Fibroblast of peridontal ligament (primary cell): ENCODE data around the gene FBXL7.

Experiments
- DNase-seq: peaks from one replicate; pipeline ENCODE4 v3.0.0-alpha.2; 2010; ENCODE audit errors: extremely low read depth

The FBXL7 gene

DNA sequence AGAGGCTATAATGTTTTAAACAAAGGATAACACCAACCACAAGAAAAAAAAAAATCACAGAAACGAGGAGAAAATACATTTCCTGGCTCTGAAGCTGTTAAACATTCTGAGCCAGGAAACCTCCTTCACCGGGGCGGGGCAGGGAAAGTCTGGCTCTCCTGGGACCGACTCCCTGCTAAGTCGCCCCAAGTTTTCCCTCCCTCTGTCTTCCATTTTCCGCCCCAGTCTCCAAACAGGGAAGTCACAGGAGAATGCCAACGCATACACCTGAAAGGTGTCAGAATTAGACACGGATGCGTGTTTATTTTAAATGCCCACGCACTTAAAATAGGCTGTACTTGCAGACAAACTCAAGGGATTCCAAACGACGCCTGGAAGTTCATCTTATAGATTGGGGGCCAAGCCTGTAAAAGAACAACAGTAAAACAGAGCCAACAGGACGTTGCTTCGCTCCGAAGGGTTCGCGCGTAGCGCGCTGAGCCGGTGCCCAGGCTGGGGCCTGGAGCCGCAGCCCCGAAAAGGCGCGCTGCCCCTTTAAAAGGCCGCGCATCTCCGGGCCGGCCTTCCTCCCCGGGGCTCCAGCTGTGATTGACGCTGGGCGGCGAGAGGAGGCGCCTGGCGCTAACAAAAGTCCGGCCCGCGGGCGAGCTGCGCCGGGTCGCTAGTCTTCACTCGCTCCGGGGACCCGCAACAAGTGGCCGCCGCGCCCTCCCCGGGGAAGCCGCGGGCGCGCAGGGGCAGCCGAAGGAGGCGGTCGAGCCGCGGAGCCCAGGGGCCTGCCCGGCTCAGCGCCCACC is at the start of gene FBXL7:
Gene FBXL7 (plus strand): TSS at position 653 of the 797 bp plus-strand sequence.
- peak; percentile 71 for DNase-seq

DNA sequence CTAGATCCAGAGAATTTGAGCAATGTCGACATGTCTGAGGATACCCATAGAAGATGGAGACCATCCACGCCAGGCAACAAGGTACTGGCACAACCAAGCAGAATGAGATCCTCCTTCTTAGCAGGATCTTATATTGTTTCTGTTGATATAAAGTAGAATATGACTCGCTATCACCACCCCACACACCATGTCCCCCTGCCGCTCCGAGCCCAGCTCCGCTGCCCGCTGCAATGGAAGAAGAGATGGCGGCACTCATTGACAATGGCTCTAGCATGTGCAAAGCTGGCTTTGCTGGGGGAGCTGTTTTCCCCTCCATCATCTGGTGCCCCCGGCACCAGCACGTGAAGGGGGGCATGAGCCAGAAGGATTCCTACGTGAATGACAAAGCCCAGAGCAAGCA is 49.5 kb upstream of the FBXL7 start:
- DNase-seq = no peak

DNA sequence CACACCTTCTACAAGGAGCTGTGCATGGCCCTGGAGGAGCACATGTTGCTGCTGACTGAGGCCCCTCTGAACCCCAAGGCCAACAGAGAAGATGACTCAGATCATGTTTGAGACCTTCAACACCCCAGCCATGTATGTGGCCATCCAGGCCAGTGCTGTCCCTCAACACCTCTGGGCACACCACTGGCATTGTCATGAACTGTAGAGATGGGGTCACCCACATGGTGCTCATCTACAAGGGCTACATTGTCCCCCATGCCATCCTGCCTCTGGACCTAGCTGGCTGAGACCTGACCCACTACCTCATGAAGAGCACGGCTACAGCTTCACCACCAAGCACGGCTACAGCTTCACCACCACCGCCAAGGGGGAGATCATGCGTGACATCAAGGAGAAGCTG is 49.0 kb upstream of the FBXL7 start:
- DNase-seq = no peak

DNA sequence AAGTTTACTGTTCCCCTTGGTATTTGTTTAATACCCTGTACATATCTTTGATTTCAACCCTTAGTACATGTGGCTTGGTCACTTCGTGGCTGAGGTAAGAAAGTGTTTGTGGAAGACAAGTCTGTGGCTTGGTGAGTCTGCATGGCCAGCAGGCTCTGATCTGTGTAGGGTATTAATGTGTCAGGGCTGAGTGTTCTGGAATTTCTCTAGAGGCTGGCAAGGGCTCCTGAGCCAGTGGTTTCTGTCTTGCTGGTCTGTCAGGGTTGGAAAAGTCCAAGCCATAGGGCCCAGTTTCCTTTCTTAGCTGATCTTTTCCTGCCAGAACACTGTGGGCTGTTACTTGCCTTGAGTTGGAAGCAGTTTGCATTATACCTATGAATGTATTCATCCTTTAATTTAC is 48.0 kb upstream of the FBXL7 start:
- no peak for DNase-seq

DNA sequence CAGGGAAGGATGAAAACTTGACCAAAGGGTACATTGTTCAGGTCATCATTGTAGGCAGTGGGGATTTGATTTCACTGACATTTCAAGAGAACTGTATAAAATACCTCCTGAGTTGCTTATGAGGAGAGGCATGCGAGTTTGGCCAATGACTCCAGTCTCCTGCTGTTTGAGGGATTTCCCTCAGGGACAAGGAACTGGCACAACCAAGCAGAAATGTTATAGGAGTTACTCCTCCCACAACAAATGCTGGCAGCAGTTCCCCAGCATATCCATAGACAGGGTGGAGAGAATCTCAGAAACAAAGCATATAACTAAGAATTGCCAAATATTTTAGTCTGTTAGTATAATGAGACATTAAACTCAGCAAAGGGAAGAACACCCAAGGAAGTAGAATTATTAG is 47.2 kb upstream of the FBXL7 start:
- DNase-seq = peak; percentile 34

DNA sequence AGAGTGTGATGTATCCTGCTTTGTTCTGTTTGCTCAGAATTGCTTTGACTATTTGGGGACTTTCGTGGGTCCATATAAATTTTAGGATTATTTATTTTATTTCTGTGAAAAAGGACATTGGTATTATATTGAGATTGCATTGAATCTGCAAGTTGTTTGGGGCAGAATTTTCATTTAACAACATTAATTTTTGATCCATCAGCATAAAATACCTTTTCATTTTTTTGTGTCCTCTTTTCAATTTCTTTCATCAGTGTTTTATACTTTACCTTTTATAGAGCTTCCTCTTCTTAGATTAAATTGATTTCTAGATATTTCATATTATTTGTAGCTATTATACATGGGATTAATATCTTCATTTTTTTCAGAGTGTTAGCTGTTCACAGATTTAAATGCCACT is 40.8 kb upstream of the FBXL7 start:
- DNase-seq = no peak

DNA sequence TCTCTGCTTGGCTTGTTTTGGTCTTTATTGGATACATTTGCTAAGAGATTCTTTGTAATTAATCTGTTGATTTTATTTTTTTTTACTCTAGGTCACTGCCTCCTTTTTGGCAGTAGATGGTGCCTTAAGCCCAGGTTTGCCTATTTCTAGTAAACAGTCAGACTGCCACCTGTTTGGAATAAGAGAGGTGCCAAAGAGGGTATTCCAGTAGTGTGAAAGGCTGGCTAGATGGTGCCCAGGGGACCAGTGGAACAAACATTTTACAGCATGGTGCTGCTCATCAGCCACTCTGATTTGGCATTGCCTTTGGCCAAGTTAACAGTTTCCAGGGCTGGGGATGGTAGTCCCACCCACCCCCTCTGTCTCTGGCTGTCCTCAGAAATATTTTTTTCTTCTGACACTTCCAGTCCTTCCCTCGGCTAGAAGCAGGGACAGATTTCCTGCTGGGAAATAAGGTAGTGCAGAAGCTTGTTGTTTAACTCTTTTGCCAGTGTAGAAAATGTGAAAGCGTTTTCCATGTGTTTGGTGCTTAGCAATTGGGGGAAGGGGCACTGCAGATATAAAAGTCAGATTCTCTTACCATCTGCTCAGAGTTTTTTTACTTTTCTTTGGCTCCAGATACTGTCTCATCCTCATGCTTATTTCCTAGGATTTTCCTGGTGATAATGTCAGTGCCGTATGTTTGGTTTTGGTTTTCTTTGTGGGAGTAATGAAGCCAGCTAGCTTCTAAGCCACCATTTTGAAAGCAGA is 36.6 kb upstream of the FBXL7 start:
- DNase-seq = peak; percentile 49

DNA sequence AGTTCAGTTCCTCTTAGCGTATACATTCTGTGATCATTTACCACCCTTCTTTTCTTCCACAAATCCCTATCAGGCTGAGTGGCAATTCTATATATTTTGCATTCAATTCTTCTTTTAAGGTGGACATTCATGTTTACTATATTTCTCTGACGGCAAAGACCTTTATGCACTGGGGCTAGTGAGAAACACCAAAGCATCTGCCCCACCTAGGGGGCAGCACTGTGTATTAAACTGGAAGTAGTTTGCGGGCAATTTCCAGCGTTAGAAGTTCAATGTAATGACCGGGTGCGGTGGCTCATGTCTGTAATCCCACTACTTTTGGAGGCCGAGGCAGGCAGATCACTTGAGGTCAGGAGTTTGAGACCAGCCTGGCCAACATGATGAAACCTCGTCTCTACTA is 27.9 kb upstream of the FBXL7 start:
- no peak for DNase-seq

DNA sequence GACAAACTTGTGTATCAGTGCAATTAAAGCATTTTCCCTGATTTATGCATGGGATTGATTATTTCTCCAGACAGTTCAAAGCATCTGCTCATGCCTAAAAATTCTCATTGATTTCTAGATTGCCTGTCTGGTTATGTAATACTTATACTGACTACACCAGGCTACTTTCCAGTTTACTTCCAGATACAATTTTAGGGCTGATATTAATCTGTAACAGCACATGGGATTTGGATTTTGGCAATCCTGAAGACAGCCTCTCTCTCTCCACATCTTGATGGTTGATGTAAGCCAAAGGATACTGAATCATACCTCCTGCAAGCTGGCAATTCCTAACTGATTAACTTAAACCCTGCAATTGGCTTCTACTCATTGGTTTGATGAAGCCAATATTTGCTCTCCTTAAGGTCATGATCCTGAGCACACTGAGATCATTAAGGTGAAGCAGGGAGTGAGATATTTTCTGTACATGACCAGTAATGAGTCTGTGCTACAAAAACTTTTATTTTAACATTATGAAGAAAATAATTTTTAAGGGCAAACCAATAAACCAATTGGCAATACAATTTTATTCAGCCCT is 25.7 kb upstream of the FBXL7 start:
- DNase-seq = peak; percentile 17

DNA sequence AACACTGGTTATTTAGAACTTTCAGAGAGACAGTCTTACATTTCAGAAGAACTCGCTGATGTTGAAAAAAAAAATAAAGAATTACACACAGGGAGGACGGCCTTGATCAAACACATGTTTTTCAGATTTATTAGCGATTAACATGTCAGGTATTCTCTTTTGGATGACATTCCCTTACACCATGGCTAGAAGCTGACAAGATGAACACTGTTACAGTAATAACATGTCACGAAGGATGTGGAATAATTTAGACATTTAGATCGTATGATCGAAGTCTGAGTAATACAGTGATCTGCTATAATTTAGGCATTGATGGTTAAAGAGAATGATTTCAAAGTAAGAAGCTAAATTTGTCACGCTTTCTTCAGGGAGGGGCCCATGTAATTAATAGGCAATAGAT is 24.6 kb upstream of the FBXL7 start:
- no peak for DNase-seq

DNA sequence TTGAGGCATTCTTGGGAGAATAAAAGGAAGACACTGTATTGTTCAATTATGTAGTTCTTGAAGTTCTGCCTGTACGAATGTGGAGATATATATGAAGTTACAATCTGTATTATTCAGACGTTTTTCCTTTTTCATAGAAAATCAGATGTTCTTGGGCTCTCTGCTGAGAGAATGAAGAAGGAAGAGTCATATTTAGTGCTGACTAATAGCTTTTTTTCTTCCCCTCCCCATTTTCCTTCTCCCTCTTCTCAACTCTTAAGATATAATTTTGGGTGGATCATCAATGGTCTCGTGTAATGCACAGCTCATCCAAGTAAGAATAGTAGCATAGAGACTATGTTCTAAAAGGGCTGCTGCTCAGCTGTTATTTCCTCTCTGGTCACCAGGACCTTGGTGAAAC is 23.0 kb upstream of the FBXL7 start:
- no peak for DNase-seq

DNA sequence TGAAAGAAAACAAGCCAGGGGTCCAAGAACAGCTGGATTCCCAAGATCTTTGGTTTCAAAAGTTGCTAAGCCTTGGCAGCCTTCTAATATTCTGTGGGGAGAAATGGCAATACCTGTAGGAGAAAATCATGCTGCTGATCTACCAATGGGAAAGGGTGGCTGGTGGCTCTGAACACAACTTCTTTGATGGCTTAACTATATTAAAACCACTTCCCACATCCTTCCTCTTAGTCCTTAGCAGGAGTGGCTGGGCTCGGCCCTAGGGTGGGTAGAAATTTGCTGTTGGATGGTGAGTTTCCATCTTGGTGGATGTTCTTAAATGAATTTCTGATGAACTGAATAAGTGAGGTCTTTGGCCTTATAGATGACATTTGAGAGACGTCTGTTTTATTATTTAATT is 19.5 kb upstream of the FBXL7 start:
- no peak for DNase-seq

DNA sequence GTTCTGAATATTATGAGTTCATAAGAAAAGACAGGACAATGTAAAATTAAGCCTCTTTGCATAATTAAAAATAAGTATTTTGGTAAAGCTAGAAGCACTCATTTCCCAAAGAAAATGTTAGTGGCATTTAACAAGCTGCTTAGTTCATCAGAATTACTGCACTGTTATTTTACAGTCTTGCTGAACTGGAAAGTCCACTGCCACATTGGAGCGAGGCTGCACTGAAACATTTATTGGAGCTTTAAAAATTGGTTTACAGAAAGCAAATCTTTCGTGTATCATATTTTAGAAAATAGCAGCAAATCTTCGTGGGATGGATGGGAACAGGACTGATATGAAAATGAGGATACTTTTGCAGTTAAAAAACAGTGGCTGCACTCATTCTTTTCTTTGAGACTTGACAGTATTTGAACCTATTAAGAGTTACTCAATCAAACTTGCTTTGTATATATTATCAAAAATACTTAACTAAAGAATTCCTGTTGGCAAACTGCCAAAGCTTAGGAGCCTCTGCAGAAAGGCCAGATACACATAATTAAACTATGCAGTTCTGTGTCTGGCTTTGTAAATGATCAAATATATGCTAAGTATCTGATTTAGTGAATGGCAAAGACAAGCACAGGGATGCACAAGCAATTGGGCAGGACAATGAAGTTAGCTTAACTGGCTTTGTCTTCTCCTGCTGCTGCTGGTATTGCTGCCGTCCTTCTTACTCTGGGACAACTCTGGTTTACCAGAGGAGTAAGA is 16.5 kb upstream of the FBXL7 start:
- no peak for DNase-seq

DNA sequence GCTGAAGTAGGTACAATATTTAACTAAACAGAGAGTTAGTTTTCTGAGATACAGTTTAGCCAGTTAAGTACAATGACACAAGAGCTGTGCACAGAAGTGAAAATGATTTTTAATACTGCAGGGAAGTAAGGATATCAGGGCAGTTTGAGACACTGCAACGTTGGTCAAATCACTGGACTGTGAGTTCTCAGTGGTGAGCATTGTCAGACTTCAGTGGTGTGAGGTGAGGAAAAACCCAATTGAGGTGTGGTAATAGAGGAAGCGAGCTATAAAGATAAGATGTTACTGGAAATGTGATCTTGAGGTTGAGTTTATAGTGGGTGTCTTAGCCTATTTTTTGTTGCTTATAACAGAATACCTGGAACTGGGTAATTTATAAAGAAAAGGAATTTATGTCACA is 12.8 kb upstream of the FBXL7 start:
- DNase-seq = no peak

DNA sequence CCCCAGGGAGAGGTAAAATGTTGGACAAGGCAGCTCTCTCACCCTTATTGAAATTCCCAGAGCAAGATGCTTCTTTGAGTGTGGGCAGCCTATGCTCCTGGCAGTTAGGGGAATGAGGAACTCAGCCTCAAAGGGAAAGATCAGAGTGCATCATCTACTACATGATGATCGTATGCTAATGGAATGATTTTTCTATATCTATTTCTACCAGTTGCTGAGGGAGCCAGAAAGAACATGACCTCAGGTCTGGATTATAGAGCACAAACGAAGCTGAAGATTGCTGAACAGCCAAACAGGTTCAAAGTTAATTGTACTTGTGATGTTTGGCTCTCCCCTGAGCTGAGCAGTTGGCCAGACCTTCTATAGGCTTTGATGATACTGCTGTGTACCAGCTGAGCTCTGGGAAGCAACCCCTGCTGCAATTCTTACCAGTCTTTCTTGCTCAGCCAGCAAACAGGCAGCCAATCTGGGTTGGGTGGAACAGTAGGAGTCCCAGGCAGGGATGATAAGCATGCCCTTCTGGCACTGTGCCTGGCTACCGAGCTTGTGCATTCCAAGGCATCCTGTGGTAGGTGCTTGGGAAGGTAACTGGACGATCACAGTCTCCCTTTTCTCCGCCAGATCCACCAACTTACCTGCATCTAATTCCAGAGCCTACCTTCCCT is 10.3 kb upstream of the FBXL7 start:
- DNase-seq = no peak

DNA sequence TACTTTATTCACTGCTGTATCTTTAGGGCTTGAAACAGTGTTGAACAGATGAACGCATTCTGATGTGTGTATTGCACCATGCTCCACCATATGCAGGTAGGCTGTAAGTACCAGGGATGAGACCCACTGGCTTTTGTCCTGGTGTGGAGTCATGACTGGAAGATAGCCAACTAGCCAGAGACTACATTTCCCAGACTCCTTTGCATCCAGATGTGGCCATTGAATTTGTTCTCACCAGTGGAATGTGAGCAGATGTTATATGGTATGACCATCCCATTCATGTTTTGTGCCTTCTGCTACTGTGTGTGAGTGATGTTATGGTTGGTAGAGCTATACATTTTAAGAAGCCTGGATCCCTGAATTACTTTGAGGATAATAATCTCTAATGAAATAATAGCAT is 7.4 kb upstream of the FBXL7 start:
- no peak for DNase-seq

DNA sequence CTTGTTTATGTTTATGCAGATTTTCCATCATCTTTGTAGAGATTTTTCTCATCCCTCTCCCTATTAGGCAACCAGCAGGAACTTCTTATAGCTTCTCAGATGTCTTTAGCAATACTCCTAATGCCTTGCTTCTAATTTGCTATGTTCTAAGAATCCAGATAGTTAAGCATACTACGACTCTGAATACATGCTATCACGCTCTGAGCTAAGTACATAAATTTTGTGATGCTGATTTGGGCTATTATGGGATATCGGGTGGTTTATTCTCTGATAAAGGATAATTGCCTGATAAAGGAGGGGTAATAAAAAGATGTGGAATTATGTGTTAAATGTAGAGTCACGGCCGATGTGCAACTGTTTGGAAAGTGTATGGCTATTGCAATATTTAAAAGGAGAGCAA is 6.5 kb upstream of the FBXL7 start:
- DNase-seq = no peak

DNA sequence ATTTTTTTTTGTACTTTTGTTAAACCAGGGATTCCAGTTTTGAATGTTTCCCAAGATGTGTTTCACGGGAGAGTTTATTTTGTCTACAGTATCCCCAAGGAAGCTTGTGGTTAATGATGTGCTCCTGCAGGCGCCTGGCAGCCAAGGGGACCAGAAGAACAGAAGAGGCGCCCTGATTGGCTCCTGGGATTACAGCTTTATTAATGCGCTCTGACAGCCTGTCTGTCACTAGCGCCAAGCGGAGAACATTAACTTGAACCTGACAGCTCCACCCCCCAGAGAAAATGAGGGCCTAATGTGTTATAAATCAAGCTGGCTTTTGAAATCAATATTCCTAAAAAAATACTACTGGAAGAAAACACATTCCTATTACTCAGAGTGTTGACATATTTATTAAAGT is 5.0 kb upstream of the FBXL7 start:
- no peak for DNase-seq

DNA sequence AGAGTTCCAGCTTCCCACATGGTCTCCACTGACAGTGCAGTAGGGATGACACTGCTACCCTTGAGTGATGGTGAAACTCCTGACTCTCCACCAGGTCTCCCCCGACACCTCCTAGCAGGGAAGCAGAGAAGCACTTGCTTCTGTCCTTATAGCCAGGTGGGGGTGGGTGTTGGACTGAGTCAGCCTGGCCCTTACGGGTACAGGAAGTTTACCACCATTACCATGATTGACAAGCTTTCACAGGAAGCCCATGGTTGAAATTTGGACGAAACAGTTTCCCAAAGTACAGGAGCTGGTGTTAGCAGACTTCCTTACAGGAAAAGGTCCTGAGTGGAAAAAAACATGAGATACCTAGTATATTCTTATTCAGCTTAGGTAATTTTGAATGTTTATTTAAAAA is 3.1 kb upstream of the FBXL7 start:
- DNase-seq = no peak

DNA sequence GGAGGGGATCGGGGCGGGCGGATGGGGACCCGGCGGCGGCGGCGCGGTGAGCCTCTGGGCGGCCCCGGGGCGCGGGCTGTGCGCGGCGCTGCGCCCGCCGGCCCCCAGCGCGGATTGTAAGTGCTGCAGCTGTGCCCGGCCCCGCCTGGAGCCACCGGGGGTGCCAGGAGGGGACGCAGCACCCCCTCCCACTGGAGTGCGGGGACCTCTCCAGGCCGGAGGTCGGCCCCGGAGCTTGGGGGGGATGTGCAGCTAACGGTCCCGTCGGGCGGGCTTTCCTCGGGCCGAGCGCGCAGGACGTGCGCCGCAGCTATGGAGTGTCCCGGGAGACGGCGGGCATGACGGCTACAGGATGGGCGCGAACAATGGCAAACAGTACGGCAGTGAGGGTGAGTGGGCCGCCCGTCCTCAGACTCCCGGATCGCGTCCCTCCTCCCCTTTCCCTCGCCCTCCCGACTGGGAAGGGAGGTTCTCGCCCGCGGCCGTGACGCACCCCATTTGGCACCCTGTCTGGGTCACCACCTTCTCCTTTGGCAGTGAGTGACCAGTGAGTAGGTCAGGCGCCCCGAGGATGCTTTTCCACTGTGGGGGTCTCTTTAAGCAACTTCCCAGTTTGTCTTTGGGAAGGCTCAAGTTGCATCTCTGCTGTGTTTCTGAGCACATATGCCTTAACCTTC is 483 bp downstream of the FBXL7 start:
- peak; percentile 48 for DNase-seq

DNA sequence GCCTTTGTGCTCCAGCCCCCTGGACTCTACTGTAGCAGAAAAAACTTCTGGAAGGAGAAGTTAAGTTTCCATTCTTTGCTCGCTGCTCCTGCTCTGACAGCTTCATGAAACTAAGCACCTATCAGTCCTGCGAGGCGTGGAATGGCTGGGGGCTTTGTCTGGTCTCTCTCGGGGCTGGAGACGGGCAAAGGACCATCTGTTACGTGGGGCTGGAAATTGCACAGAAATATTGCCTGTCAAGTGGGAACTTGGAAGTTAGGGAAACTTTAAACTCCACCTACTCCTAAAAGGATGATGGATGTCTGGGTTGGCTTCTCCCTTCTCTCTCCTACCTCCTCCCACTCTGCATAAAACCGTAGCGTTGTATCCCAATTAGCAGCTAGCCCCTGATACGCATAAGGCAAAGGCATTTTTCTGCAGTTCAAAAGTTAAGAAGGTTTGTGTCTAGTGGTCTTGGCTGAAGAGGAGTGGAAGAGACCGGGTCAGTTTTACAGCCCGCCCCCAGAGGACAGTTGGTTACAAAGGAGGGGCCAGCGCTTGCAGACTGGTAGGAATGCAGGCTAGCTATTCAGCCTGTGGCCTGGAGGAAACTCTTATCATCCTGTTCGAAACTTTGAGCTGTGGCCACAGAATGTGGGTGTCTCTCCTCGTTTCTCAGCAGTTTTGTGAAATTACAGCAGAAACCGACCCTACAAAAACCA is 1.3 kb downstream of the FBXL7 start:
- peak; percentile 78 for DNase-seq
